NB4 (cell line): ENCODE data around the gene KIF7.

Experiments used
- MYC ChIP-seq: IDR thresholded peaks from 2 replicates; pipeline ENCODE4 v1.6.1; 2011; ENCODE audit warnings: low read depth, low read length
- POLR2A ChIP-seq: IDR thresholded peaks from 2 replicates; pipeline ENCODE4 v1.6.1; 2011; ENCODE audit warnings: mild to moderate bottlenecking; ENCODE audit not compliant: insufficient read length; ENCODE audit errors: extremely low read depth
- TF ChIP-seq, protein P1 (sequence below): IDR thresholded peaks from one replicate; pipeline ENCODE4 v1.5.1; 2012; ENCODE audit warnings: low read depth, low read length
- TF ChIP-seq, protein P2 (sequence below): IDR thresholded peaks from 2 replicates; pipeline ENCODE4 v1.6.1; 2011; ENCODE audit warnings: low read depth, low read length

DNA sequence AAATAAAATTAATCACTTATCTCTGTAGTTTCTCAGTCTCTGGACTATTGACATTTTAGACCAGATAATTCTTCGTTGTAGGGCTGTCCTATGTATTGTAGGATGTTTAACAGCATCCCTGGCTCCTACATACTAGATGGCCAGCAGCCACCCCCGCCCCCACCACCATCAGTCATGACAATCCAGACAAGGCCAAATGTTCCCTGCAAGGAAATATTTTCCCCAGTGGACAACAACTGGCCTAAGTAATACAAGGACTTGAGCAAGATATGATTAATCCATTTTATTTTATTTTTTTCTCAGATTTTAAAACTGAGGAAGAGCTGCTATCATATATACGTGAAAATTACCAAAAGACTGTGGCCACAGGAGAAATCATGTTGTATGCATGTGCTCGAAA, 56.2 kb downstream of the KIF7 start:
- TF ChIP-seq, protein P1, sequence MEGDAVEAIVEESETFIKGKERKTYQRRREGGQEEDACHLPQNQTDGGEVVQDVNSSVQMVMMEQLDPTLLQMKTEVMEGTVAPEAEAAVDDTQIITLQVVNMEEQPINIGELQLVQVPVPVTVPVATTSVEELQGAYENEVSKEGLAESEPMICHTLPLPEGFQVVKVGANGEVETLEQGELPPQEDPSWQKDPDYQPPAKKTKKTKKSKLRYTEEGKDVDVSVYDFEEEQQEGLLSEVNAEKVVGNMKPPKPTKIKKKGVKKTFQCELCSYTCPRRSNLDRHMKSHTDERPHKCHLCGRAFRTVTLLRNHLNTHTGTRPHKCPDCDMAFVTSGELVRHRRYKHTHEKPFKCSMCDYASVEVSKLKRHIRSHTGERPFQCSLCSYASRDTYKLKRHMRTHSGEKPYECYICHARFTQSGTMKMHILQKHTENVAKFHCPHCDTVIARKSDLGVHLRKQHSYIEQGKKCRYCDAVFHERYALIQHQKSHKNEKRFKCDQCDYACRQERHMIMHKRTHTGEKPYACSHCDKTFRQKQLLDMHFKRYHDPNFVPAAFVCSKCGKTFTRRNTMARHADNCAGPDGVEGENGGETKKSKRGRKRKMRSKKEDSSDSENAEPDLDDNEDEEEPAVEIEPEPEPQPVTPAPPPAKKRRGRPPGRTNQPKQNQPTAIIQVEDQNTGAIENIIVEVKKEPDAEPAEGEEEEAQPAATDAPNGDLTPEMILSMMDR: no peak
- TF ChIP-seq POLR2A: no peak
- TF ChIP-seq, protein P2, sequence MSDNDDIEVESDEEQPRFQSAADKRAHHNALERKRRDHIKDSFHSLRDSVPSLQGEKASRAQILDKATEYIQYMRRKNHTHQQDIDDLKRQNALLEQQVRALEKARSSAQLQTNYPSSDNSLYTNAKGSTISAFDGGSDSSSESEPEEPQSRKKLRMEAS: no peak
- TF ChIP-seq MYC: no peak
